Smooth muscle cell (in vitro differentiated cells): Measurements from ENCODE around the gene AP2A2. TPM values are rescaled to one million over a fixed set of nuclear protein-coding genes. Genes with fewer than 3 reads are reported as not detected.

Source experiments
- DNase-seq: peaks from one replicate; lab custom pipeline; 2025; ENCODE audit not compliant: unreplicated experiment; lab: John Stamatoyannopoulos, UW
- H2AFZ ChIP-seq: fragments of 200-600 bp; sonication (generic); 2 replicates; pipeline ENCODE4 v1.6.0; 2016; ENCODE audit warnings: antibody characterized with exemption, low read depth, mild to moderate bottlenecking
- H3F3A ChIP-seq: fragments of 200-600 bp; sonication (generic); 2 replicates; pipeline ENCODE4 v1.6.0; 2017; ENCODE audit warnings: antibody characterized with exemption, low read depth
- H3K27ac ChIP-seq: fragments of 200-600 bp; sonication (generic); 2 replicates; pipeline ENCODE4 v1.5.1; 2016; ENCODE audit warnings: low read depth, mild to moderate bottlenecking
- H3K27me3 ChIP-seq: fragments of 200-600 bp; sonication (generic); 2 replicates; pipeline ENCODE4 v1.6.1; 2016; ENCODE audit warnings: low read depth, mild to moderate bottlenecking
- H3K36me3 ChIP-seq: fragments of 200-600 bp; sonication (generic); 2 replicates; pipeline ENCODE4 v1.5.1; 2016; ENCODE audit warnings: low read depth
- H3K4me1 ChIP-seq: fragments of 200-600 bp; sonication (generic); 2 replicates; pipeline ENCODE4 v1.5.1; 2016; ENCODE audit warnings: low read depth
- H3K4me2 ChIP-seq: fragments of 200-600 bp; sonication (generic); 2 replicates; pipeline ENCODE4 v1.6.0; 2016; ENCODE audit warnings: mild to moderate bottlenecking
- H3K4me3 ChIP-seq: fragments of 200-600 bp; sonication (generic); 2 replicates; pipeline ENCODE4 v1.5.1; 2016; ENCODE audit warnings: mild to moderate bottlenecking
- H3K79me2 ChIP-seq: fragments of 200-600 bp; sonication (generic); 2 replicates; pipeline ENCODE4 v1.6.0; 2016; ENCODE audit warnings: low read depth, mild to moderate bottlenecking
- H3K9ac ChIP-seq: fragments of 200-600 bp; sonication (generic); 2 replicates; pipeline ENCODE4 v1.6.0; 2016; ENCODE audit warnings: low read depth
- H3K9me3 ChIP-seq: fragments of 200-600 bp; sonication (generic); replicated peaks from 2 replicates; pipeline ENCODE4 v1.5.1; 2016; ENCODE audit warnings: low read depth
- H4K20me1 ChIP-seq: fragments of 200-600 bp; sonication (generic); 2 replicates; pipeline ENCODE4 v1.6.0; 2016; ENCODE audit warnings: low read depth
- CTCF ChIP-seq: fragments of 200-600 bp; sonication (generic); IDR thresholded peaks from 2 replicates; pipeline ENCODE4 v1.5.1; 2017; ENCODE audit warnings: borderline replicate concordance, mild to moderate bottlenecking, antibody characterized with exemption; ENCODE audit not compliant: insufficient read depth, poor library complexity, severe bottlenecking
- WGBS: methylation state at CpG from one replicate; pipeline ENCODE4 v1.1.7; 2016; ENCODE audit warnings: low lambda C conversion rate; 5-methylcytosine and 5-hydroxymethylcytosine counted together
- polyA plus RNA-seq: library from polyadenylated mRNA; unstranded; fragments of >200 nt; fragmentation: Nextera tagmentation; extraction: Ambion mirVana; gene quantifications from 2 replicates; pipeline ENCODE4 v1.2.1, GENCODE V29; 2016
- total RNA-seq: library from RNA; depleted of rRNA; stranded (reverse); fragments of >200 nt; gene quantifications from 2 replicates; pipeline ENCODE4 v1.2.3, GENCODE V29; 2014

The AP2A2 gene
- total and polyA plus RNA-seq, 2 experiments from 2014 or later, result 25.1 to 35.8 TPM

- Histone ChIP-seq H3K4me1 (no peaks in the 10 kb centered on the region), H3K36me3 (no peaks in the 10 kb centered on the region), H3K79me2 (peaks cover under 1% of the 10 kb centered on the region), H3K27me3 (no peaks in the 10 kb centered on the region), H3F3A (no peaks in the 10 kb centered on the region), H3K27ac (no peak overlapping the region), H2AFZ (no peak overlapping the region), H3K4me2 (no peak overlapping the region), H3K9ac (no peak overlapping the region), H3K4me3 (no peak overlapping the region), H3K9me3 (no peaks in the 10 kb centered on the region), H4K20me1 (peaks cover 58% of the 10 kb centered on the region)
- DNase-seq, result no peak
- WGBS, result 95% methylated on average over 21 of the region's 21 CpGs
- TF ChIP-seq CTCF, result no peak
Observed at GRCh38 chr11:1005928-1006327, 80.3 kb downstream of the AP2A2 start.

- Histone ChIP-seq H3K36me3 (no peaks in the 10 kb centered on the region), H4K20me1 (peaks cover 49% of the 10 kb centered on the region), H3K9ac (no peak overlapping the region), H3K9me3 (no peaks in the 10 kb centered on the region), H3F3A (no peaks in the 10 kb centered on the region), H3K4me3 (no peak overlapping the region), H2AFZ (no peak overlapping the region), H3K4me2 (no peak overlapping the region), H3K27ac (no peak overlapping the region), H3K27me3 (no peaks in the 10 kb centered on the region), H3K79me2 (no peaks in the 10 kb centered on the region), H3K4me1 (no peaks in the 10 kb centered on the region)
- 99% methylated on average over 13 of the region's 13 CpGs for WGBS
- no peak for TF ChIP-seq CTCF
- DNase-seq, result no peak
Observed at GRCh38 chr11:1006762-1007161, 81.1 kb downstream of the AP2A2 start.

- Histone ChIP-seq H3K27me3 (no peaks in the 10 kb centered on the region), H3K36me3 (no peaks in the 10 kb centered on the region)
- WGBS, result over 99% methylated on average over 10 of the region's 10 CpGs
Observed at GRCh38 chr11:1007279-1007678, 81.6 kb downstream of the AP2A2 start.

More at GRCh38 chr11:1007279-1007678, 81.6 kb downstream of the AP2A2 start:
- no peak for TF ChIP-seq CTCF
- H2AFZ ChIP-seq, result no peak overlapping the region
- H3K79me2 ChIP-seq, result no peaks in the 10 kb centered on the region
- no peak for DNase-seq
- no peaks in the 10 kb centered on the region for H3K4me1 ChIP-seq
- H3F3A ChIP-seq, result no peaks in the 10 kb centered on the region
- H3K9me3 ChIP-seq, result no peaks in the 10 kb centered on the region
- H3K27ac ChIP-seq, result no peak overlapping the region
- H4K20me1 ChIP-seq, result peaks cover 45% of the 10 kb centered on the region
- no peak overlapping the region for H3K9ac ChIP-seq
- H3K4me3 ChIP-seq, result no peak overlapping the region
- H3K4me2 ChIP-seq, result no peak overlapping the region
